ENCODE measurements around the gene LMTK2. TPM values are rescaled to one million over a fixed set of nuclear protein-coding genes. Genes with fewer than 3 reads are reported as not detected.

Gene LMTK2
- total and polyA plus RNA-seq, 7 donors: 3.0 to 19.9 (median 17.0) TPM

- WGBS, 2 donors: 96 to 97% methylated on average over 24 of the region's 24 CpGs
- H3K4me1 ChIP-seq: no peaks in the 10 kb centered on the region
- no peaks in the 10 kb centered on the region for H3K27me3 ChIP-seq
- no peak overlapping the region for H3K4me3 ChIP-seq
- H3K9me3 ChIP-seq: no peaks in the 10 kb centered on the region
- intact Hi-C loops (cut with DNase I): no loop called here
- H3K36me3 ChIP-seq: peaks cover 0 to 37% (median 0%) of the 10 kb centered on the region in 4 donors
- H3K27ac ChIP-seq: no peak overlapping the region
- no peak for TF ChIP-seq POLR2A (IDR thresholded peaks at IDR 0.05)
- no peak for TF ChIP-seq CTCF (IDR thresholded peaks at IDR 0.05)
- DNase-seq: no peak
These were observed 64.8 kb downstream of the LMTK2 start for GRCh38 chr7:98171449-98171848.

- Histone ChIP-seq H3K9me3 (no peaks in the 10 kb centered on the region), H3K4me3 (no peak overlapping the region), H3K27ac (no peak overlapping the region), H3K36me3 (peaks cover 0 to 60% (median 0%) of the 10 kb centered on the region in 4 donors), H3K27me3 (no peaks in the 10 kb centered on the region), H3K4me1 (no peaks in the 10 kb centered on the region)
- TF ChIP-seq EP300 (IDR thresholded peaks at IDR 0.05) (no peak), POLR2AphosphoS5 (IDR thresholded peaks at IDR 0.05) (no peak), CTCF (IDR thresholded peaks at IDR 0.05) (no peak), POLR2A (IDR thresholded peaks at IDR 0.05) (no peak)
- intact Hi-C loops (cut with DNase I): no loop called here
- 95 to 96% methylated on average over 20 of the region's 20 CpGs for WGBS, 2 donors
- no peak for DNase-seq
These were observed 67.9 kb downstream of the LMTK2 start for GRCh38 chr7:98174334-98175259.

- no peak overlapping the region for H3K27ac ChIP-seq
- H3K9me3 ChIP-seq: no peaks in the 10 kb centered on the region
- 80 to 88% methylated on average over 8 of the region's 8 CpGs for WGBS, 2 donors
- no peak for DNase-seq
- no peak for TF ChIP-seq CTCF (IDR thresholded peaks at IDR 0.05)
- no peak for TF ChIP-seq POLR2A (IDR thresholded peaks at IDR 0.05)
- no peak for TF ChIP-seq EP300 (IDR thresholded peaks at IDR 0.05)
- TF ChIP-seq POLR2AphosphoS5 (IDR thresholded peaks at IDR 0.05): no peak
- H3K4me1 ChIP-seq: no peaks in the 10 kb centered on the region
- H3K4me3 ChIP-seq: no peak overlapping the region
- no peaks in the 10 kb centered on the region for H3K27me3 ChIP-seq
- peaks cover 0 to 60% (median 0%) of the 10 kb centered on the region in 4 donors for H3K36me3 ChIP-seq
- intact Hi-C loops (cut with DNase I): no loop called here
These were observed 68.7 kb downstream of the LMTK2 start for GRCh38 chr7:98175260-98175940.

- Histone ChIP-seq H3K4me3 (no peak overlapping the region), H3K27me3 (no peaks in the 10 kb centered on the region), H3K27ac (no peak overlapping the region), H3K4me1 (no peaks in the 10 kb centered on the region), H3K9me3 (no peaks in the 10 kb centered on the region), H3K36me3 (peaks cover 0 to 47% (median 0%) of the 10 kb centered on the region in 4 donors)
- intact Hi-C loops (cut with DNase I): no loop called here
- no peak for DNase-seq
- whole genome bisulfite sequencing, 2 donors: 92 to 93% methylated on average over 6 of the region's 6 CpGs
- TF ChIP-seq CTCF (IDR thresholded peaks at IDR 0.05) (no peak), EP300 (IDR thresholded peaks at IDR 0.05) (no peak), POLR2AphosphoS5 (IDR thresholded peaks at IDR 0.05) (no peak), POLR2A (IDR thresholded peaks at IDR 0.05) (no peak)
These were observed 70.9 kb downstream of the LMTK2 start for GRCh38 chr7:98177553-98177952.

Measured in sigmoid colon (tissue), 7 donors.